ENCODE measurements around the gene ESYT3.

ESYT3 gene

GRCh38 chr3:138463724-138464490, 29.5 kb downstream of the ESYT3 start:
- TF ChIP-seq CTCF (IDR thresholded peaks at IDR 0.05; ENCODE audit: extremely low read depth, insufficient read depth, missing control alignments), result no peak
- no peak for DNase-seq (ENCODE audit: low spot score)
- in situ Hi-C loops (cut with MboI; ENCODE audit: low pct_unique_long_range_greater_than_20kb, low sequenced_read_pairs, unreplicated experiment), result loop anchor here (25.0 kb wide), 1 partner anchor 473 kb away; the partner anchor contains the start of genes FOXL2 and FOXL2NB

- in situ Hi-C loops (cut with MboI; ENCODE audit: low pct_unique_long_range_greater_than_20kb, low sequenced_read_pairs, unreplicated experiment), result loop anchor here (25.0 kb wide), 1 partner anchor 473 kb away; the partner anchor contains the start of genes FOXL2 and FOXL2NB
- TF ChIP-seq CTCF (IDR thresholded peaks at IDR 0.05; ENCODE audit: extremely low read depth, insufficient read depth, missing control alignments), result no peak
- no peak for DNase-seq (ENCODE audit: low spot score)
Measured at GRCh38 chr3:138464491-138464860, 30.1 kb downstream of the ESYT3 start.

- TF ChIP-seq CTCF (IDR thresholded peaks at IDR 0.05; ENCODE audit: extremely low read depth, insufficient read depth, missing control alignments), result no peak
- in situ Hi-C loops (cut with MboI; ENCODE audit: low pct_unique_long_range_greater_than_20kb, low sequenced_read_pairs, unreplicated experiment), result loop anchor here (25.0 kb wide), 1 partner anchor 472 kb away; the partner anchor contains the start of genes FOXL2 and FOXL2NB
- DNase-seq (ENCODE audit: low spot score), result no peak
Measured at GRCh38 chr3:138465451-138465850, 31.0 kb downstream of the ESYT3 start.

GRCh38 chr3:138465925-138466324, 31.5 kb downstream of the ESYT3 start:
- in situ Hi-C loops (cut with MboI; ENCODE audit: low pct_unique_long_range_greater_than_20kb, low sequenced_read_pairs, unreplicated experiment), result loop anchor here (25.0 kb wide), 1 partner anchor 471 kb away; the partner anchor contains the start of genes FOXL2 and FOXL2NB
- DNase-seq (ENCODE audit: low spot score), result no peak
- no peak for TF ChIP-seq CTCF (IDR thresholded peaks at IDR 0.05; ENCODE audit: extremely low read depth, insufficient read depth, missing control alignments)

- in situ Hi-C loops (cut with MboI; ENCODE audit: low pct_unique_long_range_greater_than_20kb, low sequenced_read_pairs, unreplicated experiment), result loop anchor here (25.0 kb wide), 1 partner anchor 469 kb away; the partner anchor contains the start of genes FOXL2 and FOXL2NB
- TF ChIP-seq CTCF (IDR thresholded peaks at IDR 0.05; ENCODE audit: extremely low read depth, insufficient read depth, missing control alignments), result no peak
- no peak for DNase-seq (ENCODE audit: low spot score)
Measured at GRCh38 chr3:138467931-138468330, 33.5 kb downstream of the ESYT3 start.

GRCh38 chr3:138468451-138468850, 34.0 kb downstream of the ESYT3 start:
- in situ Hi-C loops (cut with MboI; ENCODE audit: low pct_unique_long_range_greater_than_20kb, low sequenced_read_pairs, unreplicated experiment), result loop anchor here (25.0 kb wide), 1 partner anchor 469 kb away; the partner anchor contains the start of genes FOXL2 and FOXL2NB
- DNase-seq (ENCODE audit: low spot score), result no peak
- TF ChIP-seq CTCF (IDR thresholded peaks at IDR 0.05; ENCODE audit: extremely low read depth, insufficient read depth, missing control alignments), result no peak

Data from GM13977 (cell line).